H1 (cell line): ENCODE results near the gene ELP5. TPM values are rescaled to one million over a fixed set of nuclear protein-coding genes. Genes with fewer than 3 reads are reported as not detected.

Source experiments
- ASH2L ChIP-seq: fragments of 200-600, 300-600 bp; sonication (generic); IDR thresholded peaks from one replicate; pipeline ENCODE4 v1.7.1; 2017; ENCODE audit warnings: low read length
- ATF2 ChIP-seq: IDR thresholded peaks from 2 replicates; pipeline ENCODE4 v1.6.1; 2012; ENCODE audit warnings: low read length, inconsistent platforms
- BRCA1 ChIP-seq: IDR thresholded peaks from 2 replicates; pipeline ENCODE4 v1.6.1; 2012; ENCODE audit warnings: low read depth, low read length, improper control_type of control experiment
- EP300 ChIP-seq, 2 experiments: IDR thresholded peaks; 1 replicate in 1 of 2; 2 replicates in 1 of 2; pipeline ENCODE4 v1.6.1; 2011 to 2012; ENCODE audit warnings: low read depth in 2 of 2, low read length in 2 of 2, mild to moderate bottlenecking in 2 of 2, borderline replicate concordance in 1 of 2, inconsistent platforms in 1 of 2, moderate library complexity in 1 of 2
- HDAC2 ChIP-seq, 2 experiments: fragments of 300-600 bp in 1 of 2; sonication (generic) in 1 of 2; IDR thresholded peaks; 2 replicates each; pipeline ENCODE4 v1.6.1; 2011 to 2012; ENCODE audit warnings: low read depth in 2 of 2, low read length in 2 of 2, mild to moderate bottlenecking in 2 of 2, moderate library complexity in 2 of 2, borderline replicate concordance in 1 of 2, inconsistent platforms in 1 of 2
- KDM4A ChIP-seq: IDR thresholded peaks from one replicate; pipeline ENCODE4 v1.7.1; 2012; ENCODE audit warnings: low read depth, mild to moderate bottlenecking, moderate library complexity, low read length, inconsistent platforms; ENCODE audit not compliant: severe bottlenecking
- MAFK ChIP-seq: IDR thresholded peaks from 2 replicates; pipeline ENCODE4 v1.6.1; 2012; ENCODE audit warnings: low read depth, mild to moderate bottlenecking, improper control_type of control experiment, low read length
- MAX ChIP-seq: IDR thresholded peaks from 2 replicates; pipeline ENCODE4 v1.6.1; 2012; ENCODE audit warnings: inconsistent platforms
- NANOG ChIP-seq: IDR thresholded peaks from 2 replicates; pipeline ENCODE4 v1.6.1; 2011; ENCODE audit warnings: low read length, low read depth, mild to moderate bottlenecking, inconsistent platforms; ENCODE audit not compliant: insufficient read depth, poor library complexity, severe bottlenecking
- POLR2A ChIP-seq, 2 experiments: IDR thresholded peaks; 1 replicate in 1 of 2; 2 replicates in 1 of 2; pipeline ENCODE4 v1.6.1; 2011; ENCODE audit warnings: low read depth in 2 of 2, low read length in 2 of 2, mild to moderate bottlenecking in 2 of 2; ENCODE audit errors: control extremely low read depth in 1 of 2
- RBBP5 ChIP-seq: IDR thresholded peaks from 2 replicates; pipeline ENCODE4 v1.7.1; 2012; ENCODE audit warnings: low read depth, mild to moderate bottlenecking, inconsistent platforms, low read length, moderate library complexity, borderline replicate concordance
- SAP30 ChIP-seq: fragments of 300-600 bp; sonication (generic); IDR thresholded peaks from 2 replicates; pipeline ENCODE4 v1.7.1; 2012; ENCODE audit warnings: low read length, moderate library complexity, mild to moderate bottlenecking, inconsistent platforms; ENCODE audit not compliant: insufficient read depth, insufficient replicate concordance
- SIX5 ChIP-seq: IDR thresholded peaks from 2 replicates; pipeline ENCODE4 v1.6.1; 2011; ENCODE audit warnings: mild to moderate bottlenecking, low read depth, low read length
- TAF7 ChIP-seq: optimal IDR thresholded peaks from 2 replicates; pipeline ENCODE3; 2011; ENCODE audit warnings: low read depth, mild to moderate bottlenecking, inconsistent platforms, low read length, moderate library complexity, borderline replicate concordance
- TBP ChIP-seq: IDR thresholded peaks from 2 replicates; pipeline ENCODE4 v1.6.1; 2011; ENCODE audit warnings: low read depth, low read length, improper control_type of control experiment
- polyA plus RNA-seq, 7 experiments: library from polyadenylated mRNA; depleted of rRNA in 3 of 7; stranded (reverse) in 5 of 7; unstranded in 2 of 7; fragments of >200 nt in 5 of 7; fragments of 200-250 nt in 2 of 7; gene quantifications; 1 replicate in 5 of 7; 2 replicates in 1 of 7; 4 replicates in 1 of 7; pipeline versions ENCODE4 v1.2.1 to v1.2.3, GENCODE V29; 2011 to 2013; ENCODE audit warnings: missing spikeins in 2 of 7, mixed read lengths in 2 of 7
- total RNA-seq: library from RNA; stranded (reverse); fragmentation: NEBNext Ultra II Directional; extraction: Animal tissue kit (Norgen Biotek cat#: 25700); gene quantifications from 2 replicates; pipeline ENCODE4 v1.2.1, GENCODE V29; 2021

ELP5 gene
- total and polyA plus RNA-seq, 2 of the 8 experiments (the other 6 are each of a cell fraction or from before 2014, with no cell fraction given): 75.4 to 107 TPM

GRCh38 chr17:7306911-7307685 lies 55.1 kb downstream of the ELP5 start, which contains the start of gene EIF5A (continued):
- TF ChIP-seq NANOG (no peak), SIX5 (no peak), TBP (peak; percentile 63), MAFK (no peak), SAP30 (peak; percentile 75), MAX (peak; percentile 60), ASH2L (peak; percentile 60), EP300 (IDR thresholded peaks at IDR 0.05; ENCODE audit: borderline replicate concordance in 1 of 2, low read depth in 2 of 2, low read length in 2 of 2) (0 out of 3 replicates have a peak, but pooled peaks of 1 of the 2 experiments have one; percentile 45), HDAC2 (IDR thresholded peaks at IDR 0.05; ENCODE audit: borderline replicate concordance in 1 of 2, low read depth in 2 of 2, low read length in 2 of 2) (peak; percentile 74 to 92; a peak in 2 of 4 replicates), RBBP5 (no peak), TAF7 (peak; percentile 62), ATF2 (0 out of 2 replicates have a peak, but pooled peaks have one; percentile 33), POLR2A (IDR thresholded peaks at IDR 0.05; ENCODE audit: control extremely low read depth in 1 of 2, low read depth in 2 of 2, low read length in 2 of 2) (peak; percentile 39 to 62), BRCA1 (no peak), KDM4A (peak; percentile 47)
